ENCODE measurements around the gene FAM162A. TPM values are rescaled to one million over a fixed set of nuclear protein-coding genes. Genes with fewer than 3 reads are reported as not detected.

The FAM162A gene
- total and polyA plus RNA-seq, 9 of the 15 experiments (the other 6 are each of a cell fraction or from before 2014, with no cell fraction given), result 37.5 to 211 (median 101) TPM

GRCh38 chr3:122403489-122403888 is 19.5 kb downstream of the FAM162A start:
- Histone ChIP-seq H2AFZ (ENCODE audit: low read depth, low read length) (no peak overlapping the region), H3K9me1 (ENCODE audit: control insufficient read depth, insufficient read depth, low read length) (no peaks in the 10 kb centered on the region), H4K20me1 (replicated peaks; ENCODE audit: control insufficient read depth, insufficient read depth, low read length) (no peaks in the 10 kb centered on the region), H3K79me2 (ENCODE audit: control insufficient read depth, insufficient read depth, low read length) (peaks cover 3% of the 10 kb centered on the region; the same call in 2 of the 3 replicates), H3K9me3 (replicated peaks; ENCODE audit: control insufficient read depth, insufficient read depth, low read depth, low read length) (no peaks in the 10 kb centered on the region), H3K36me3 (ENCODE audit: control insufficient read depth, insufficient read depth, low read length) (peaks cover 56% of the 10 kb centered on the region), H3K4me3 (no peak overlapping the region), H3K4me1 (replicated peaks in 1 of 2; ENCODE audit: control insufficient read depth in 2 of 2, insufficient read depth in 2 of 2, low read length in 2 of 2) (no peaks in the 10 kb centered on the region), H3K4me2 (ENCODE audit: insufficient read depth, low read length) (no peak overlapping the region), H3K9ac (ENCODE audit: insufficient read depth in 1 of 2, low read depth in 2 of 2, low read length in 2 of 2) (no peak overlapping the region), H3K27ac (ENCODE audit: extremely low read depth, low read depth, low read length) (no peak overlapping the region), H3K27me3 (ENCODE audit: control insufficient read depth in 2 of 2, insufficient read depth in 2 of 2, low read length in 2 of 2) (no peaks in the 10 kb centered on the region)
- FAIRE-seq, result no peak
- DNase-seq (ENCODE audit: extremely low read depth in 1 of 4, low spot score in 3 of 4), result no peak
- BruUV-seq (replicated peaks), result no TSS peak
- CTCF ChIA-PET (ENCODE audit: low intra/inter-chr PET ratio), result no interaction called here
- WGBS (ENCODE audit: insufficient coverage, low coverage, missing lambda C conversion rate), result 80% methylated on average over 6 of the region's 6 CpGs
- in situ Hi-C loops (cut with MboI), result no loop called here
- no peak for TF ChIP-seq SMAD1 (IDR thresholded peaks at IDR 0.05; ENCODE audit: low read depth, low read length, partially characterized antibody)
- no peak for TF ChIP-seq PHF8 (IDR thresholded peaks at IDR 0.05; ENCODE audit: borderline replicate concordance, low read length)
- no peak for TF ChIP-seq SMARCA5 (IDR thresholded peaks at IDR 0.05)
- TF ChIP-seq ZKSCAN8 (CRISPR knock-in tag; IDR thresholded peaks at IDR 0.05), result no peak
- no peak for TF ChIP-seq PHTF2 (CRISPR knock-in tag; IDR thresholded peaks at IDR 0.05)
- no peak for TF ChIP-seq HNRNPH1 (optimal IDR thresholded peaks at IDR 0.05; ENCODE audit: low read depth, low read length)
- no peak for TF ChIP-seq EGR1 (conservative IDR thresholded peaks at IDR 0.05)
- TF ChIP-seq ZNF561 (CRISPR knock-in tag; conservative IDR thresholded peaks at IDR 0.05), result no peak
- TF ChIP-seq ZNF445 (CRISPR knock-in tag; IDR thresholded peaks at IDR 0.05; ENCODE audit: low read depth), result no peak
- no peak for TF ChIP-seq ZC3H11A (IDR thresholded peaks at IDR 0.05; ENCODE audit: low read depth, low read length)
- no peak for TF ChIP-seq ZBTB17 (CRISPR knock-in tag; IDR thresholded peaks at IDR 0.05)
- TF ChIP-seq ZFP30 (CRISPR knock-in tag; IDR thresholded peaks at IDR 0.05; ENCODE audit: borderline replicate concordance), result no peak
- TF ChIP-seq ZNF444 (CRISPR knock-in tag; IDR thresholded peaks at IDR 0.05), result no peak
- no peak for TF ChIP-seq SREBF1 (IDR thresholded peaks at IDR 0.05; ENCODE audit: borderline replicate concordance, low read depth, low read length)
- TF ChIP-seq POLR2G (IDR thresholded peaks at IDR 0.05; ENCODE audit: low read depth, low read length), result no peak
- TF ChIP-seq ZBTB9 (CRISPR knock-in tag; IDR thresholded peaks at IDR 0.05), result no peak
- TF ChIP-seq POU5F1 (IDR thresholded peaks at IDR 0.05; ENCODE audit: borderline replicate concordance, low read depth, low read length, partially characterized antibody), result no peak
- TF ChIP-seq PRPF4 (IDR thresholded peaks at IDR 0.05; ENCODE audit: insufficient read depth, low read depth, low read length, poor library complexity, severe bottlenecking), result no peak
- TF ChIP-seq AFF1 (IDR thresholded peaks at IDR 0.05; ENCODE audit: low read depth in 1 of 2, partially characterized antibody in 2 of 2), result no peak
- TF ChIP-seq CBFB (CRISPR knock-in tag; IDR thresholded peaks at IDR 0.05), result no peak
- intact Hi-C loops (cut with micrococcal nuclease), result no loop called here
- POLR2A ChIA-PET, result no interaction called here
- no peak for ATAC-seq

Data from K562 (cell line).